ENCODE measurements around the gene INPP5F.
A peak's percentile ranks its signal among the peaks of the same experiment; 100 is the strongest.
"Not testable (repeated sequence)": the region's sequence is repeated elsewhere in the genome, so short reads cannot be mapped to it uniquely, and the experiment has no call there.

Gene INPP5F

GRCh38 chr10:119827430-119827829 is 101.6 kb downstream of the INPP5F start:
- DNase-seq: no peak

GRCh38 chr10:119829429-119829828 is 103.6 kb downstream of the INPP5F start:
- no peak for DNase-seq

- no peak for DNase-seq
These were observed 105.0 kb downstream of the INPP5F start for GRCh38 chr10:119830851-119831250.

GRCh38 chr10:119831656-119832055 is 105.8 kb downstream of the INPP5F start:
- DNase-seq: no peak

GRCh38 chr10:119832951-119833350 is 107.1 kb downstream of the INPP5F start:
- DNase-seq: no peak

- DNase-seq: no peak
These were observed 108.3 kb downstream of the INPP5F start for GRCh38 chr10:119834188-119834587.

- no peak for DNase-seq
These were observed 119.8 kb downstream of the INPP5F start for GRCh38 chr10:119845656-119846055.

- no peak for DNase-seq
These were observed 123.4 kb downstream of the INPP5F start for GRCh38 chr10:119849031-119849789.

GRCh38 chr10:119849944-119850343 is 124.1 kb downstream of the INPP5F start:
- DNase-seq: no peak

- no peak for DNase-seq
These were observed 126.4 kb downstream of the INPP5F start for GRCh38 chr10:119852277-119852676.

GRCh38 chr10:119852822-119853221 is 127.0 kb downstream of the INPP5F start:
- no peak for DNase-seq

- no peak for DNase-seq
These were observed 127.7 kb downstream of the INPP5F start for GRCh38 chr10:119853574-119853973.

- no peak for DNase-seq
These were observed 132.2 kb downstream of the INPP5F start for GRCh38 chr10:119858063-119858462.

GRCh38 chr10:119859420-119860258 is 133.8 kb downstream of the INPP5F start:
- DNase-seq: no peak

- DNase-seq: no peak
These were observed 135.2 kb downstream of the INPP5F start for GRCh38 chr10:119860866-119861607.

- no peak for DNase-seq
These were observed 136.7 kb downstream of the INPP5F start for GRCh38 chr10:119862524-119862923.

GRCh38 chr10:119863951-119864565 is 138.2 kb downstream of the INPP5F start:
- DNase-seq: no peak

- DNase-seq: no peak
These were observed 139.9 kb downstream of the INPP5F start for GRCh38 chr10:119865699-119866240.

- no peak for DNase-seq
These were observed 141.5 kb downstream of the INPP5F start for GRCh38 chr10:119867317-119867716.

- not testable (repeated sequence) for DNase-seq
These were observed 143.5 kb downstream of the INPP5F start for GRCh38 chr10:119869398-119869797.

- DNase-seq: peak; percentile 50 to 52
These were observed 146.2 kb downstream of the INPP5F start for GRCh38 chr10:119871881-119872609.

- DNase-seq: no peak
These were observed 146.7 kb downstream of the INPP5F start, which contains the start of gene MCMBP for GRCh38 chr10:119872610-119872859. Gene MCMBP (minus strand): TSS chr10:119872843. CDS start chr10:119872584, 259 bp downstream.

Measured in activated CD4-positive, alpha-beta T cell treated with anti-CD3 and anti-CD28 coated beads for 4 hours (primary cell).